ENCODE data around the gene USP36.

GRCh38 chr17:78746949-78747269 is 93.7 kb downstream of the USP36 start:
- TF ChIP-seq, protein P1, sequence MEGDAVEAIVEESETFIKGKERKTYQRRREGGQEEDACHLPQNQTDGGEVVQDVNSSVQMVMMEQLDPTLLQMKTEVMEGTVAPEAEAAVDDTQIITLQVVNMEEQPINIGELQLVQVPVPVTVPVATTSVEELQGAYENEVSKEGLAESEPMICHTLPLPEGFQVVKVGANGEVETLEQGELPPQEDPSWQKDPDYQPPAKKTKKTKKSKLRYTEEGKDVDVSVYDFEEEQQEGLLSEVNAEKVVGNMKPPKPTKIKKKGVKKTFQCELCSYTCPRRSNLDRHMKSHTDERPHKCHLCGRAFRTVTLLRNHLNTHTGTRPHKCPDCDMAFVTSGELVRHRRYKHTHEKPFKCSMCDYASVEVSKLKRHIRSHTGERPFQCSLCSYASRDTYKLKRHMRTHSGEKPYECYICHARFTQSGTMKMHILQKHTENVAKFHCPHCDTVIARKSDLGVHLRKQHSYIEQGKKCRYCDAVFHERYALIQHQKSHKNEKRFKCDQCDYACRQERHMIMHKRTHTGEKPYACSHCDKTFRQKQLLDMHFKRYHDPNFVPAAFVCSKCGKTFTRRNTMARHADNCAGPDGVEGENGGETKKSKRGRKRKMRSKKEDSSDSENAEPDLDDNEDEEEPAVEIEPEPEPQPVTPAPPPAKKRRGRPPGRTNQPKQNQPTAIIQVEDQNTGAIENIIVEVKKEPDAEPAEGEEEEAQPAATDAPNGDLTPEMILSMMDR (IDR thresholded peaks at IDR 0.05), result no peak
- TF ChIP-seq POLR2AphosphoS5 (IDR thresholded peaks at IDR 0.05), result no peak
- no peak for TF ChIP-seq POLR2A (IDR thresholded peaks at IDR 0.05)
